ENCODE data around the gene GYPE.
"Not testable (repeated sequence)": the region's sequence is repeated elsewhere in the genome, so short reads cannot be mapped to it uniquely, and the experiment has no call there.

Gene GYPE

DNA sequence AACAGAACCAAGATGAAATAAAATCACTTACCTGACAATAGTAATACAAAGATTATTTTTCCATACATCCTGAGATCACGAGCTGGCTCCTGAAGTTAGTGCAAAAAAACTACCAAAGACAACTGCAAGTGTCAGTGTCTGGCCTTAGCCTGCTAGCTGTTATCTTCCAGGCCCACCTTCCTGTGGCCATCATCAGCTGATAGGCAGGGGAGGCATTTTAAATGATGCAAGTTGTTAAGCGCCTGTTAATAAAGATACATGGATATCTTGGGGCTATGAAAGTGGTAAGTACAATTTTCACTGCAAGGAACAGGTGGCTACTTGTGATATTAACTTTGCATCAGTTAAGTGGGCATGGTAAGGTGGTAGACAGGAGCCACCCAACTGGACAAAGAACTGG, at the start of gene GYPE:
Gene GYPE (minus strand): TSS at position 120 of the 400 bp plus-strand sequence. CDS start 52 bp downstream, at position 68.
- DNase-seq: not testable (repeated sequence)

DNA sequence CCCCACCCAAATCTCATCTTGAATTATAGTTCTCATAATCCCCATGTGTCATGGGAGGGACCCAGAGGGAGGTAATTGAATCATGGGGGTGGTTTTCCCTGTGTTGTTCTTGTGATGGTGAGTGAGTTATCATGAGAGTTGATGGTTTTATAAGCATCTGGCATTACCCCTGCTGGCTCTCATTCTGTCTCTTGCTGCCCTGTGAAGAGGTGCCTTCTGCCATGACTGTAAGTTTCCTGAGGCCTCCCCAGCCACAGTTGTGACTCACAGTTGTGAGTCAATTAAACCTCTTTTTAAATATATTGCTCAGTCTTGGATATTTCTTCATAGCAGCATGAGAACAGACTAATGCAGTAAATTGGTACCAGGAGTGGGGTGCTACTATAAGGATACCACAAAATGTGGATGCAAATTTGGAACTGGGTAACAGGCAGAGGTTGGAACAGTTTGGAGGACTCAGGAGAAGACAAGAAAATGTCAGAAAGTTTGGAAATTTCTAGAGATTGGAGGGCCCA, 46.2 kb upstream of the GYPE start:
- DNase-seq: not testable (repeated sequence)

DNA sequence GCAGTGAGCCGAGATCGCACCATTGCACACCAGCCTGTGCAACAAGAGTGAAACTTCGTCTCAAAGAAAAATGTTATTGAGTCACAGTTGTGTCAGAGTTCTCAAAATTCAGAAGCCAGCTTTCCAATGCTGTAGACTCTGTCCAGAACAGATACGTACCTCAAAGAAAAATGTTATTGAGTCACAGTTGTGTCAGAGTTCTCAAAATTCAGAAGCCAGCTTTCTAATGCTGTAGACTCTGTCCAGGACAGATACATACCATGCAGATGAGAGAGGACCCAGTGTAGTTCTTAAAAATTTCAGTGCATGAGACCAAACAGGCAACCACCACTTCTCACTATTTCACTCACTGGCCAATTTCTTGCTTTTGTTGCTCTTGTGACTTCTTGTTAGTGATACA, 45.6 kb upstream of the GYPE start:
- DNase-seq: not testable (repeated sequence)

DNA sequence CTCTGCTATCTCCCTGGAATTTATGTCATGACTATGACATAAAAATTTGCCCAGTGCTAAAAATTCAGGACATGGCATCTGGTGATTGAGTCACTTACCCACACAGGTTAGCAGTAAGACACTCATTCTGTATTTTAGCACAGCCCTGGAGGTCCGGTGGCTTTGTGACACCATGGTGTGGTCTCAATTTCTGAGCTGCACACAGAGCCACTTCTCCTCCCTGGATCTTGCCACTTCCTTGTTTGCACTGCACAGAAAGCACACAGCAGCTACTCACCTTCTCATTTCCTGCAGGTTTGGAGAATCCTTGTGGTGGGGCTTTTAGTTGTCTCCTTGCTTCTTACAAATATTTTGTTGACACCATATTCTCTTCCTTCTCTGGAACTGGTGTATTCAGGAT, 44.8 kb upstream of the GYPE start:
- not testable (repeated sequence) for DNase-seq

DNA sequence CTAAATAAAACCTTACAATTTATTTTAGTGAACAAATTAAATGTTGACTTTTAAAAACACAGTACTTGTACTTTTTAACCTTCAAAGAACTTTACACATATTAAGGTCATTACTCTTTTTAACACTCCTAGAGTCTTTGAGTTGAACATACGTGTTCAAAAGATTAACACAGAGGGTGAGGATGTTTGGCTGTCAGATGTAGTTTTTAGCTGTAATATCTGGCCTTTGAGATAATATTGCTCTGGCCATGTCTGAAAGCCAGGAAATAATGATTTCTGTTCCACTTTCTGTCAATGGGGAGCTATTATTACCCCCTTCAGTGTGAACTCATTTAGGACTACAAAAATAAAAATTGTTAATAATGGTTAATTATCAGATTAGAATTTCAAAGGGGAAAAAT, 42.1 kb upstream of the GYPE start:
- not testable (repeated sequence) for DNase-seq

DNA sequence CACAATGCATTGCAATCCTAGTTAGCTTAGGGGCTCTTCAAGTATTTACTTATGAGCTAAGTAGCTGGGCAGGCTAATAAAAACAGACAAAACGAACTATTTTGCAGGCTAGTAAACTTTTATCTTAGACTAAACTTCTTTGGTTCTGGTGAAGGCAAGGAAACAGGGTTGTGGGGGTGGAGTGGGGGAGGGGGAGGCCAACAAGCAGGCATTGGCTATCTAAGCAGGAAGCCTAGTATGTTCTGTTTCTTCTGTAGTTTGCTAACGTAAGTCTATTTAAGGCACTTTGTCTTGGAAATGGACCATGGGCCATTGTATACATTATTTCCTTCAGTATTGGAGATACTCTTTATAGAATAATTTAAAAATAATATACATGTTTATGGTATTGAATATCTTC, 35.3 kb upstream of the GYPE start:
- not testable (repeated sequence) for DNase-seq

DNA sequence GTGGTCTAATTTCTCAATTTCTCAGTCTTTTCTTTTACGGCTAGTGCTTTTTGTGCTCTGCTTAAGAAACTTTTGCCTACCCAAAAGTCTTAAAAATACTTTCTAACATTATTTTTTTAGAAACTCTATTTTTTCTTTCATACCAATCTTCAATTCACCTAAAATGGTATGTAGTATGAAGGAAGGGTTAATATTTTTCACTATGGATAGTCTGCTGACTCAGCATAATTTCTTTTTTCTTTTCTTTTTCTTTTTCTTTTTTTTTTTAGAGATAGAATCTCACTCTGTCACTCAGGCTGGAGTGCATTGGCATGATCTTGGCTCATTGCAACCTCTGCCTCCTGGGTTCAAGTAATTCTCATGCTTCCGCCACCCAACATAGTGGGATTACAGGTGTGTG, 34.2 kb upstream of the GYPE start:
- DNase-seq: no peak

DNA sequence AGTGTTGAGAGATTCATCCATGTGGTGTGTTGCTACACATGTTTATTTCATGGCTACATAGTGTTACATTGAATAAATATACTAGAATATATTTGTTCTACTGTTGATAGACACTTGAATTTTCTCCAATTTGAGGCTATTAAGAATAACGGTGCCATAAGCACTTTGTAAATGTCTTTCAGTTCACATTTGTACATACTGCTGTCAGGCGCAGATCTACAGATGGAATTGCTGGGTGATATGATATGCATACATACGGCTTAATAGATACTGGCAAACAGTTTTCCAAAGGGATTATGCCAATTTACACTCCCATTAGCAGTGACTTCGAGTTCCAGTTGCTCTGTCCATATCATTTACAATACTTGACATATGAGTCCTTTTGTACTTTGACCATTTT, 33.5 kb upstream of the GYPE start:
- not testable (repeated sequence) for DNase-seq

DNA sequence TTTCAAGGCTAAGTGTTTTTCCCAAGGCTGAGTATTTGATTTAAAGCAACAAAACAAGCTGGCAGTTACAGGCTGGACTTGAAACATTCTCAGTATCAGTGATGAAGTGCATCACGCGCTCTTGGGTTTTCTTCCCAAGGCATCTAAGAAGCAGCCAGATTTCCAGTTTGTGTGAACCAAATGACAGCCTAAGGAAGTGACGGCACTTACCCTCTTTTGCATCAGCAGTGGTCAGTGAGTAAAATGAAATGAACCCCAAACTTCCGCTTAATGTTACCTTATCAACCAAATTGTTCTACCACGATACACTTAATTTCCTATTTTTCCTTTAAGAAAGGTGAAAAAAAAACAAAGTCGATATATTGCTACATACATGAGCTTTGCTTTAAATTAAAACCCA, 15.8 kb upstream of the GYPE start:
- DNase-seq: no peak

DNA sequence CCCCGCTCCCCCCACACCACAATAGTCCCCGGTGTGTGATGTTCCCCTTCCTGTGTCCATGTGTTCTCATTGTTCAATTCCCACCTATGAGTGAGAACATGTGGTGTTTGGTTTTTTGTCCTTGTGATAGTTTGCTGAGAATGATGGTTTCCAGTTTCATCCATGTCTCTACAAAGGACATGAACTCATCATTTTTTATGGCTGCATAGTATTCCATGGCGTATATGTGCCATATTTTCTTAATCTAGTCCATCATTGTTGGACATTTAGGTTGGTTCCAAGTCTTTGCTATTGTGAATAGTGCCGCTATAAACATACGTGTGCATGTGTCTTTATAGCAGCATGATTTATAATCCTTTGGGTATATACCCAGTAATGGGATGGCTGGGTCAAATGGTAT, 11.1 kb upstream of the GYPE start:
- DNase-seq: not testable (repeated sequence)

DNA sequence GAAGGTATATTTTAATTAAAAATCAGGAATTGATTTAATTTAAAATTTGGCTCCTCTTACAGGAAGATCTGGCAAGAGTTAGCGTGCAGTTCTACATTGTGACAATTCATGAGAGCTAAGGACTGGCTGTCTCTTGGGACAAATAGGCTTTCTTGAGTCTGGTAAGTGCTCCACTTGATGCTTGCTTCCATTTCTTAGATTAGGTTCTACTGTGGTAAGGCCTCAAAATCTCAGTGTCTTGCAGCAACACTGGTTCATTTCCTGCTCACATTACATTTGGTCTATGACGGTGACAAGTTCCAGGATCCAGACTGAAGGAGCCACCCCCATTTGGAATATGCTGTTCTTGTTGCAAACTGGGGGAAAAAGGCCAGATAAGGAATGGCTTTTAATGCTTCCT, 7.1 kb upstream of the GYPE start:
- not testable (repeated sequence) for DNase-seq

DNA sequence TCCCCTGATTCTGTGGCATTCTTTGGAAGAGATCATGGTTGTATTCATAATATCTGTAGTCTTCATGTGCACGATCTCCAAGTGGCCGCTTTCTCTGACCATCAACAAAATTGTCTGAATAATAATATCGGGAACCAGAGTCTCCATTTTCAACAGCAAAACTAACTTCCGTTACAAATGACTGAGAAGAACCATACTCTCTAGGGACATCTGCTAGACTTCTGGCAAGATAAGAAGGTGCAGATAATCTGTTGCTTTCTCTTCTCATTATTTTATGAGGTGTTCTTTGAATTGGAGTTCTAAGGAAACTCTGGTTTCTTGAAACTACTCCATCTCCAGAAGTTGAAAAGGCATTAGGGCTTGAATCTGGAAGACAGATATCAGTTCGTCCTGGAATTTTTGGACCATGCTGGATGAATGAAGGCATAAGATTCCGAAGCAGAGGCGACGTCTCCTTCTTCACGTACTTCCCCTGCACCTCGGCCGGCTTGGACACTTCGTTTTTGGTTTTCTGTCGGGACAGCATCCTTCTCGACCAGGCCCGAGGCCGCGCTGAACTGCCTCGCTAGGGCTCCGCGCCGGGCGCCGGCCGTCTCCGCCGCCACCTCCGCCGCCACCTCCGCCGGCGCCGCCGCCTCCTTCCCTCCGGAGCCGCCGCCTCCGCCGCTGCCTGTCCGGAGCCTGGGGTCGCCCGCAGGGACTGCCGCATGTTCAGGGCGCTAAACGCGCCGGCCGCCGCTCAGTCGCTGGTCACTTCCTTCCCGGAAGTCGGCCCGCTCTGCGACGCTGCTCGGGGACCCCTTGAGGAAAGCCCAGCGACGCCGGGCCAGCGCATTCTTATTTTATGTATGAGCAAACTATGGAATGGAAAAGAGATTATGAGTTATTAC, 6.4 kb upstream of the GYPE start:
- DNase-seq: not testable (repeated sequence)

DNA sequence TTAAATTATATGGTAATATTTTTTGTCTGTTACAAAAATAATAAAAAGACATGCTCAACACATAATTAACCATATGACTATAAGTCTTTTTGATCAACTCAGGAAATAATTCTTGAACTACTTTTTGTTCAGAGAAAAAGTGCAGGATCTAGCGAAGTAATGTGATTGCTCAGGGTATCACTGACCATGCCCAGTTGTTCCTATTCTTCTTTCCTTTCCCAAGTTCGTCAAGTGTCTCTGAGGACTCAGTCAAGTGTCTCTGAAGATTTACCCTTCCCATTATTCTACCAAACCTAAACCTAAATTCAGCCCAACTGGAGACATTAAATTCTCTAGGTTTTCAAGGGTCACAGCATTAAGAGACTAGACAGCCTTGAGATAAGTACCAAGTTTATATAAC, 5.5 kb upstream of the GYPE start:
- DNase-seq: not testable (repeated sequence)

DNA sequence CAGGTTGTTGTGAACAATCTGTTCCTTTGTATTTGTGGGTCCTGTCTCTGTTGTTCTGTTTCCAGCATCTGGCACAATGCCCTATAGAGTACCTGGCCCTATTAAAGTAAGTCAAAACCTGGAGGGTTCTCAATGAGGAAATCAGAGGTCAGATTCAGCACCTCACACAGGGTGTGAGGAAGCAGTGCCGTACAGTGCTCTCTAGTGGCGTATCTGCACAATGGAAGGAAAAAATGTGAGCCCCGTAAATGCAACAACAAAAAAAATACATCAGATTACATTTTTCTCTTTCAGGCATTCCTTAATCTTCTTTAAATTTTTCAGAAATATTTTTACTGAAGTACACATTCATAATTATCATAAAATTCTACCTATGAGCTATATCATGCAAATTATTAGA, 2.5 kb upstream of the GYPE start:
- DNase-seq: not testable (repeated sequence)

DNA sequence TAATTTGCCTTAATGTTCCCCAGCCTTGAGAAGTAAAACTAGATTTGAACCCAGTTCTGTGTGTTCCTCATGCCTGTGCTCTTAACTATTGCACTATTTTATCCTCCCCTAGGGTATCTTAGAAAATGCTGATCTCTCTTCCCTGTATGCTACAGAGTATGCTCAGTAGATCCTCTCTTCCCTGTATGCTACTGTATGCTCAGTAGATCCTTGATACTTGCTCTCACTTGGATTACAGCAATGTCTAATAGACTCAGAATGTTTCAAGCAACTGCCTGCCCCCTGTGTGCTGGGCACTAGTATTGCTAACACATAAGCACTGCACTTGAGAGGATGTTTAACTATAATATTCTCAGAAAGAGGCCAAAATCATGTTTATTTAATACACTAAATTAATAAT, 928 bp downstream of the GYPE start:
- DNase-seq: not testable (repeated sequence)

DNA sequence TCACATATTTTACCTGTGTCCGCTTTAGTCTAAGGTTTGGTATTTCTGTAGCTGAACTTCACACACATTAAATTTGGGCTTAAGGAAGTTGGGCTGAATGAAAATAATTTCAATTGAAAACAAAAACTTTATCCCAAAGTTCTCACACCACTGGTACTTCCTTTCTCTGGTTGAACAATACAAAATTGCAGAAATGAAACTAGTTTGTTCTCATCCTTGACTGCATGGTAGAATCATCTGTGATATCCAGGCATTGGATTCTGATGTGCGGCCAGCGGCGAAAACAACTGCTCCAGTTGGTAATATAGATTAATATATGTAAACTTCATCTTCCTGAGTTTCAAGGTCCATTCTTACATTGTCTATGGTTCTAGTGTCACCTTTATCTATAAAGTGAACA, 15.0 kb downstream of the GYPE start:
- not testable (repeated sequence) for DNase-seq

DNA sequence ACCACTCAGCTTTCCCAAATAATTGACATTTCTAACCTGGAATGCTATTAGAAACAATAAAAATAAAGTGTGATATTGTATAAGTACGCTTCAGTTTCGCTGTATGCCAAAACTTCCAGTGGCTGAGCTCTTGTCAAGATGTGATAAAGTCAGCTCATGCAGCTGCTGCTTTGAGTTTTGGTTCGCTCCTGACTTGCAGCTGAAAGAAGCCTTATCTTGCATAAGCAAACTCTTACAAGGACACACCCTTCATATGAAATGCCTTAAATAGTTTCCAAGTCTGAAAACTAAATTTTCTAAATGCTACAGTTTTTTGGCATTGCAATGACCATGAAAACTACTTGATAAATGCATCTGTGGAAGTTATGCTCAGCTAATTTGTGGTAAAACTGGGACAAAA, 17.2 kb downstream of the GYPE start:
- DNase-seq: not testable (repeated sequence)

DNA sequence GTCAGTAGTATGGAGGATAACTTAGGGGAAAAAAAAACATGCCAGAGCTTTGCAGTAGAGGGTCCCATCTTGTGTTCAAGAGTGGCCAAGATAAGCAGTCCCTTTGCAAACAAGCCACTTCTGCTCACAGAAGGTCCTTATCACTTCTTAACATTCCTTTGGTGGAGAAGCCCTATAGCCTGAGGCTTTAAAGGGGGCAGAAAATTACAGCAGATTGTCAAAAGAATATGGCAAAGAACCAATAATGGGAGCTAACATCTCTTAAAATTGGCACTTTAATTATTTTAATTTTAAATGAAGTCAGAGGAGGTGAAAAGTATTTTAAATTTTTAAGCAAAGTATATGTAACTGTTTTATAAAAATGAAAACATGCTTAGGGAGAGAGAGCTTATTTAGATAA, 20.4 kb downstream of the GYPE start:
- not testable (repeated sequence) for DNase-seq

DNA sequence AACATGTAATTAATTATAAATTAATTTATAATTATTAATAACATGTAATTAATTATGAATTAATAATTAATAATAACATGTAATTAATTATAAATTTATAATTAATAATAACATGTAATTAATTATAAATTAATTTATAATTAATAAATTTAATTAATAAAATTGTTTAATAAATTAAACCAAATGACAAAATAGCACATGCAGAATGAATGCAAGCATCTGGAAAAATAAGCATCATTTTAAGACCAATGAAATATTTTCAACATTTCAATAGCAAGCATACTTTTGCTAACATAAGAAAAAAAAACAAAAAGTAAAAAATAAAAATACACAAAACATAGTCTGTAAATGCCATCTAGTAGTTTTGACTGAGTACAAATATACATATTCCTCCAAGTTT, 21.8 kb downstream of the GYPE start:
- DNase-seq: no peak

DNA sequence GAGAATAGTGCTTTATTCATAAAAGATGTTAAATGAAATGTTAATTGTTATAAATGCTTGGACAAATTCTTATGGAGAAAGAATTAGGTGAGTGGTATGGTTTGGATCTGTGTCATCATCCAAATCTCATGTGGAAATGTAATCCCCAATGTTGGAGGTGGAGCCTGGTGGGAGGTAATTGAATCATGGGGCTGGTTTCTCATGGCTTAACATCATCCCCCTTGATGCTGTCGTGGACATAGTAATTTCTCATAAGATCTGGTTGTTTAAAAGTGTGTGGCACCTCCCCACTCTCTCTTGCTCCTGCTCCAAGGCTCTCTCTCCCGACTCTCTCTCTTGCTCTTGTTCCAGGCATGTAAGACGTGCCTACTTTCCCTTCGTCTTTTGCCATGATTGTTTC, 22.5 kb downstream of the GYPE start:
- DNase-seq: no peak

DNA sequence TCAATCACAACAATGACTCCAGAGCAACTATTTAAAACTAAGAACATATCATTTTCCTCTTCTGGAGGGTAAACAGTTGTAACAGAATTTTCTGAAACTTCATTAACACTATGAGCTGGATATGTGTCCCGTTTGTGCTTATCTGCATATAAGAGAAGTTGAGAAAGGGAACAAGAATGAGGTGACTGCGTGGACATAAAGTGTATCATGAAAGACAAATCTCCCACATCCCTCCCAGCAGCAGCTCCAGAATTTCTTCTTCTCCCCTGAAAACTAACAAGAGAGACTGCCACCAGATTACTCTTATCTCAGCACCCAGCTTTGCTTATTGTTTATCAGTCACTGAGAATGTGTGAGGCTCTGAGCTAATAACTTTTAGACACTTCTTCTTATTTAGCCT, 25.8 kb downstream of the GYPE start:
- DNase-seq: not testable (repeated sequence)

DNA sequence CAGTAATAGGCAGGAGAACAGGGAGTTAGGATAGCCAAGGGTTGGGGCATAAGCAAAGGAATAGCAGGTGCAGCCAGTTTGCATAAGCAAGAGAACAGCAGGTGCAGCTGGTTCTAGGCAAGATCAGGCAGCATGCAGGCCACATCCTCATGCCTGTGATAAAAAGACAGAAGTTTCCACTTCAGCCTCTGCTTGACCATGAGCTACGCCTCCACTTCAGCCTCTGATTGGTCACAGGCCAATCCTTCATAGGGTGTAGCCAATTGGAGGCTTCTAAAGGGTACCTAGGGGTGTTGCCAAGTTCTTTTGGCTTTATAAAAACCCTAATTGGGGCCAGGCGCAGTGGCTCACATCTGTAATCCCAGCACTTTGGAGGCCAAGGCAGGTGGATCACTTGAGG, 30.0 kb downstream of the GYPE start:
- DNase-seq: not testable (repeated sequence)

DNA sequence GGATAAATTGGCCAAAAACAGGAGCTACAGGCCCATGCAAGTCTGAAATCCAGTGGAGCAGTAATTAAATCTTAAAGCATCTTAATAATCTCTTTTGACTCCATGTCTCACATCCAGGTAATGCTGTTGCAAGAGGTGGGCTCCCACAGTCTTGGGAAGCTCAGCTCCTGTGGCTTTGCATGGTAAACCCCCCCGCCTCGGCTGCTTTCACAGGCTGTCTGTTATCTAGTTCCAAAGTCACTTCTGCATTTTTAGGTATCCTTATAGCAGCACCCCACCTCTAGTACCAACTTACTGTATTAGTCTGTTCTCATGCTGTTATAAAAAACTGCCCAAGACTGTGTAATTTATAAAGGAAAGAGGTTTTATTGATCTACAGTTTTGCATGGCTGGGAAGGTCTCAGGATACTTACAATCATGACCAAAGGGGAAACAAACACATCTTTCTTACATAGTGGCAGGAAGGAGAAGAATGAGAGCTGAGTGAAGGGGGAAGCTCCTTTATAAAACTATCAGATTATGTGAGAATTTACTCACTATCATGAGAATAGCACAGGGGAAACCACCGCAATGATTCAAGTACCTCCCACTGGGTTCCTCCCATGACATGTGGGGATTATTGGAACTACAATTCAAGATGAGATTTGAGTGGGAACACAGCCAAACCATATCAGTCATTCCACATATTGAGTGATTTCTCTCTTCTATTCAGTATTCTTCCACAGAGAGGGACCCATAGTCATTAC, 34.7 kb downstream of the GYPE start:
- not testable (repeated sequence) for DNase-seq

DNA sequence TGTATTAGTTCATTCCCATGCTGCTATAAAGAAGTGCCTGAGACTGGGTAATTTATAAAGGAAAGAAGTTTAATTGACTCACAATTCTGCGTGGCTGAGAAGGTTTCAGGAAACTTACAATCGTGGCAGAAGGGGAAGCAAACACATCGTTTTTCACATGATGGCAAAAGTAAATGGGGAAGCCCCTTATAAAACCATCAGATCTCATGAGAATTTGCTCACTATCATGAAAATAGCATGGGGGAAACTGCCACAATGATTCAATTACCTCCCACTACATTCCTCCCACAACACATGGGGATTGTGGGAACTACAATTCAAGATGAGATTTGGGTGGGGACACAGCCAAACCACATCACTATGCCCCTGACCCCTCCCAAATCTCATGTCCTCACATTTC, 35.4 kb downstream of the GYPE start:
- not testable (repeated sequence) for DNase-seq
